ENCODE data around the gene STAG1.
"Not testable (repeated sequence)": the region's sequence is repeated elsewhere in the genome, so short reads cannot be mapped to it uniquely, and the experiment has no call there.

STAG1 gene

GRCh38 chr3:136741063-136741462, 11.1 kb downstream of the STAG1 start:
- DNase-seq = no peak

- DNase-seq = no peak
Measured at GRCh38 chr3:136740351-136740958, 11.7 kb downstream of the STAG1 start.

- peak; percentile 62 for DNase-seq
Measured at GRCh38 chr3:136736950-136737349, 15.2 kb downstream of the STAG1 start.

GRCh38 chr3:136735103-136735502, 17.1 kb downstream of the STAG1 start:
- DNase-seq = no peak

GRCh38 chr3:136734382-136735070, 17.7 kb downstream of the STAG1 start:
- no peak for DNase-seq

- DNase-seq = no peak
Measured at GRCh38 chr3:136733317-136733833, 18.8 kb downstream of the STAG1 start.

- DNase-seq = no peak
Measured at GRCh38 chr3:136731274-136731884, 20.8 kb downstream of the STAG1 start.

GRCh38 chr3:136730595-136731273, 21.4 kb downstream of the STAG1 start:
- DNase-seq = no peak

GRCh38 chr3:136728918-136729317, 23.3 kb downstream of the STAG1 start:
- no peak for DNase-seq

GRCh38 chr3:136728473-136728872, 23.7 kb downstream of the STAG1 start:
- DNase-seq = no peak

- DNase-seq = no peak
Measured at GRCh38 chr3:136725468-136725867, 26.7 kb downstream of the STAG1 start.

- not testable (repeated sequence) for DNase-seq
Measured at GRCh38 chr3:136722916-136723315, 29.3 kb downstream of the STAG1 start.

GRCh38 chr3:136722399-136722798, 29.8 kb downstream of the STAG1 start:
- not testable (repeated sequence) for DNase-seq

- no peak for DNase-seq
Measured at GRCh38 chr3:136720091-136720490, 32.1 kb downstream of the STAG1 start.

- no peak for DNase-seq
Measured at GRCh38 chr3:136716629-136717028, 35.5 kb downstream of the STAG1 start.

GRCh38 chr3:136714020-136714419, 38.2 kb downstream of the STAG1 start:
- DNase-seq = peak; percentile 95

GRCh38 chr3:136712941-136713340, 39.2 kb downstream of the STAG1 start:
- peak; percentile 88 for DNase-seq

GRCh38 chr3:136711888-136712287, 40.3 kb downstream of the STAG1 start:
- DNase-seq = not testable (repeated sequence)

- no peak for DNase-seq
Measured at GRCh38 chr3:136711277-136711676, 40.9 kb downstream of the STAG1 start.

GRCh38 chr3:136709775-136710174, 42.4 kb downstream of the STAG1 start:
- not testable (repeated sequence) for DNase-seq

- peak; percentile 63 for DNase-seq
Measured at GRCh38 chr3:136708333-136708985, 43.7 kb downstream of the STAG1 start.

- no peak for DNase-seq
Measured at GRCh38 chr3:136703429-136703828, 48.7 kb downstream of the STAG1 start.

GRCh38 chr3:136699271-136699828, 52.8 kb downstream of the STAG1 start:
- DNase-seq = no peak
